Mucosa of descending colon (tissue), 3 donors: ENCODE results near the gene ABHD12B. TPM values are rescaled to one million over a fixed set of nuclear protein-coding genes. Genes with fewer than 3 reads are reported as not detected.
A peak's percentile ranks its signal among the peaks of the same experiment; 100 is the strongest.

ENCODE experiments used
- ATAC-seq: fragments of 200-7000 bp; cut with Tn5 transposase; one replicate; pipeline ENCODE4 v1.9.1; 2020; ENCODE audit warnings: mild to moderate bottlenecking, moderate library complexity
- DNase-seq, 3 donors: peaks; one replicate each; pipeline ENCODE4 v3.0.0-alpha.2; 2020
- H3K36me3 ChIP-seq: fragments of 200-600 bp; one replicate; pipeline ENCODE4 v1.8.0; 2021; ENCODE audit warnings: low read depth, mild to moderate bottlenecking
- H3K4me1 ChIP-seq: fragments of 200-600 bp; one replicate; pipeline ENCODE4 v1.8.0; 2021; ENCODE audit warnings: low read depth, mild to moderate bottlenecking
- H3K4me3 ChIP-seq: fragments of 200-600 bp; one replicate; pipeline ENCODE4 v1.8.0; 2021; ENCODE audit warnings: mild to moderate bottlenecking
- H3K9me3 ChIP-seq: fragments of 200-600 bp; one replicate; pipeline ENCODE4 v1.8.0; 2021; ENCODE audit warnings: mild to moderate bottlenecking
- CTCF ChIP-seq: fragments of 200-600 bp; IDR thresholded peaks from one replicate; pipeline ENCODE4 v1.8.0; 2022; ENCODE audit warnings: antibody characterized with exemption, mild to moderate bottlenecking
- intact Hi-C, 2 donors: fragments of 100-400 bp; cut with DNase I in 1 of 2; cut with micrococcal nuclease in 1 of 2; formaldehyde crosslinking; loops; one replicate each; pipeline versions ENCODE4 v1.11.0 to v1.11.1; 2022; cut with DNase I, micrococcal nuclease
- total RNA-seq, 3 donors: library from RNA; stranded (reverse); fragmentation: NEBNext Ultra II Directional in 2 of 3; extraction: Animal tissue kit (Norgen Biotek cat#: 25700) in 2 of 3; gene quantifications; one replicate each; pipeline versions ENCODE4 v1.2.1 to v1.2.4, GENCODE V29; 2021 to 2023
- donor health status: DM: no; HTN: no; CAD: no; lungs with moderate emphysema.
- donor health status: DM: no; HTN: no; CAD: no.
- donor health status: DM: no; HTN: yes; CAD: no.

Gene ABHD12B
- total RNA-seq, 3 donors from 2014 or later: 3.1 to 16.2 (median 14.2) TPM

GRCh38 chr14:50831726-50832168 is 40.1 kb upstream of the ABHD12B start:
- intact Hi-C loops: no loop called here
- ATAC-seq (no peak), DNase-seq (no peak)
- H3K9me3 ChIP-seq: no peaks in the 10 kb centered on the region
- H3K4me3 ChIP-seq: peak overlapping the region; percentile 85
- peaks cover 20% of the 10 kb centered on the region for H3K4me1 ChIP-seq
- H3K36me3 ChIP-seq: no peaks in the 10 kb centered on the region
- no peak for TF ChIP-seq CTCF

GRCh38 chr14:50832935-50833630 is 38.8 kb upstream of the ABHD12B start:
- no peak for DNase-seq
- TF ChIP-seq CTCF: no peak
- no peak for ATAC-seq
- Histone ChIP-seq H3K36me3 (no peaks in the 10 kb centered on the region), H3K4me3 (no peak overlapping the region), H3K9me3 (no peaks in the 10 kb centered on the region), H3K4me1 (peaks cover 20% of the 10 kb centered on the region)
- intact Hi-C loops: no loop called here

DNA sequence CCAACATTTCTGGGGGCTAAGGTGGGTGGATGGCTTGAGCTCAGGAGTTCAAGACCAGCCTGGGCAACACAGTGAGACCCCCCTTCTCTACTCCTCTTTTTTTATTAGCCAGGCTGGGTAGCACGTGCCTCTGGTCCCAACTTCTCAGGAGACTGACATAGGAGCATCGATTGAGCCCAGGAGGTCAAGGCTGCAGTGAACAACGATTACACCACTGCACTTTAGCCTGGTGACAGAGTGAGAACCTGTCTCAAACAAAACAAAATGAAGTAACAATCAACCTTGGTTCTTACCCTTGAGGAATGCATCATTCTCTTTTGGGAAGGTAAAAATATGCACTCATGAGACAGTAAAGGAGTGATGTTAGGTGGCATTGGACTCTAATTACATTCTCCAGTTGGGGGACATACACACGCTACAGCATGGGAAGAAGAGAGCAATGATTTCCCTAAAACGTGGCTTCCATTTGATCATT is 37.0 kb upstream of the ABHD12B start:
- no peak for TF ChIP-seq CTCF
- peaks cover 12% of the 10 kb centered on the region for H3K4me1 ChIP-seq
- no peak overlapping the region for H3K4me3 ChIP-seq
- ATAC-seq (no peak), DNase-seq (no peak)
- H3K9me3 ChIP-seq: no peaks in the 10 kb centered on the region
- no peaks in the 10 kb centered on the region for H3K36me3 ChIP-seq
- intact Hi-C loops: no loop called here

- Histone ChIP-seq H3K4me1 (peaks cover 12% of the 10 kb centered on the region), H3K9me3 (no peaks in the 10 kb centered on the region), H3K36me3 (no peaks in the 10 kb centered on the region), H3K4me3 (no peak overlapping the region)
- ATAC-seq: no peak
- DNase-seq: no peak
- intact Hi-C loops: no loop called here
- no peak for TF ChIP-seq CTCF
These were observed 36.6 kb upstream of the ABHD12B start for GRCh38 chr14:50835280-50835679.

- H3K4me3 ChIP-seq: no peak overlapping the region
These were observed 35.3 kb upstream of the ABHD12B start for GRCh38 chr14:50836515-50836914.

More at GRCh38 chr14:50836515-50836914, 35.3 kb upstream of the ABHD12B start:
- DNase-seq: no peak
- intact Hi-C loops: no loop called here
- Histone ChIP-seq H3K4me1 (peaks cover 12% of the 10 kb centered on the region), H3K9me3 (no peaks in the 10 kb centered on the region), H3K36me3 (no peaks in the 10 kb centered on the region)
- no peak for TF ChIP-seq CTCF
- no peak for ATAC-seq
